Mesenteric fat pad (tissue), 1 donor: ENCODE data around the gene RPA1. TPM values are rescaled to one million over a fixed set of nuclear protein-coding genes. Genes with fewer than 3 reads are reported as not detected.

Source experiments
- DNase-seq: peaks from one replicate; pipeline ENCODE4 v3.0.0-alpha.2; 2020; ENCODE audit warnings: low spot score
- total RNA-seq: library from RNA; stranded (reverse); fragmentation: NEBNext Ultra II Directional; extraction: Animal tissue kit (Norgen Biotek cat#: 25700); gene quantifications from one replicate; pipeline ENCODE4 v1.2.1, GENCODE V29; 2021
- donor health status: DM: yes; HTN: yes; CAD: no.

Gene RPA1
- total RNA-seq, 1 donor from 2014 or later: 79.4 TPM

DNA sequence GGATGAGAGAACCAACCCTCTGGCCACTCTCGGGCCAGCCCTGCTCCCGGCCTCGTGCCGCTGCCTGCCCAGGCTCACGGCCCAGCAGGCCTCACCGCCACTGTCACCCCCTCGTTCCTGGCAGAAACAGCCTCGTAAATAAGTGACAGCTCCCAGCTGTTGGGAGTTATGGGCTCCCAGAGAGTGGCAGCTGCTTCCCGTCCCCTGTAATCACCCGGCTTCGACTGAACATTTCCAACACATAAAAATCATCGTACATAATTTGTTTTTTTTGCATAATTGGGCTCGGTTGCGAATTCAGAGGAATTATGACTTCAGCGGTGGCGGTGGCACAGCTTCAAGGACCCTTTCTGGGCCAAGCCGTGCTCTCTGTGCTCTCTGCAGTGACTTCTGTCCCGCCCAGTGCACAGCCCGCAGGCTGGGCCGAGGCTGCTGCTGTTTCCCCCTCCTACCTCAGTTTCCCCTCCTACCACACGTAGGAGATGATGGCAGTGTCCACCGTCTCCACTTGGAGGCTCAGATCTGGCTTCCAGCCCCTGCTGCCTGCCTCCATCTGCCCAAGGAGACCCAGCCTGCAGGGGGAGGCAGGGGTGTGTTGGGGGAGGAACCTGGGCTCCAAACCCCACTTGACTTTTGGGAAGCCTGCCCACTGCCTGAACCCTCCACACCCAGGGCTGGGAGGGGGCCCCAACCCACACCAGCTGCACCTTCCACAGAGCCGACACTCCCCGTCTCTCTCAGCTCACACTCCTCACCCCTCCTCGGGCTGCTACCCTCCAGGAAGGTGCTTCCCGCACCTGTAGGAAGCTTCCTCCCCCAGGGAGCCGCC, 110.4 kb downstream of the RPA1 start:
- no peak for DNase-seq

DNA sequence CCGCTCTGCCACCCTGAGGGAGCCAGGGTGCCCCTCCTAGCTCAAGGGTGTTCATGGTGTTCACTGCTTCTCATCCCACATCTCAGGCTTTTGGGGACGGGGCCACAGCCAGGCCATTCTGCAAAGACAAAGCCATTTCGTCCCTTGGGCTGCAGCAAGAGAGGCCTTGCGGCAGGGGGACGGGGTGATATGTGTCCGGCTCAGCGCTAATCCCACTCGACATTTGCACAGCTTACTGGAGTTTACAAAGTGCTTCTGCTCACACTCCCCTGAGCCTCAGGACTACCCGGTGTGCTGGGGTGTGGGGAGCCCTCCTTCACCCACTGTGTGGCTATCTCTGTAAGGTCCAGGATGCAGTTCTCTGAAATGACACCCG, 111.0 kb downstream of the RPA1 start:
- no peak for DNase-seq

DNA sequence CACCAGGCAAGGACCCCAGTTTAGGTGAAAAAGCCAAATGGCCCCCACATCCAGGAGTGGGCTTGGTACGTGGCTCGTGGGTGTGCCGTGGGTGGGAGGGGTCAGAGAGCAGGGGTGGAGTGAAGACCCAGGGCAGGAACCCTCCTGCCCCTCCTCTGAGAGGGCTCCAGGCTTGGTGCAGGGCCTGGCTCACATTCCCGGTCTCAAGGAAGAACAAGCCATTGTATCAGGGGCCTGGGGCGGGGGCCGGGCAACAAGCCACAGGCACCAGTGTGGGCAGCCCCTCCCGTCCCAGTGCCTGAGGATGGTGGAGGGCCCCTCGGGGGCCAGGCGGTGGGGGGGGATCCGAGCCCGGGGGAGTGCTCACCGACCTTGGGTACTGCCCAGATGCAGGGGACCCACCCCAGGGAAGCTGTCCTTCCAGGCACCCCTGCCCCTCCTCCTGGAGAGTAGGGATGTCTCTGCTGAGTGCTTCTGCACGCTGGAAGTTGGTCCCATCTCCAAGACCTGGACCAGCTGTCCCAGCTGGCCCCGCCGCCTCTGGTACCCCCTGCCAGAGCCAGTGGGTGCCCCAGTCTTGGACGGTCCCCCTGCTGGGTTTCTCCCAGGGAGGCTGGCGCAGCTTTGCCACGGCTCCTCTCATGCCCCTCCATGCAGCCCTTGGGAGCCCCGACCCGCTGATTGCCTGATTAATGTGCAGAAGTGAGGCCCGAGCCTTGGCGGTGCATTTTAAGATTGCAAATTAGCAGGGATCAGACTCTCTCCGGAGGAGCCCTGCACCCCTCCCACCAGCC, 111.7 kb downstream of the RPA1 start:
- no peak for DNase-seq

DNA sequence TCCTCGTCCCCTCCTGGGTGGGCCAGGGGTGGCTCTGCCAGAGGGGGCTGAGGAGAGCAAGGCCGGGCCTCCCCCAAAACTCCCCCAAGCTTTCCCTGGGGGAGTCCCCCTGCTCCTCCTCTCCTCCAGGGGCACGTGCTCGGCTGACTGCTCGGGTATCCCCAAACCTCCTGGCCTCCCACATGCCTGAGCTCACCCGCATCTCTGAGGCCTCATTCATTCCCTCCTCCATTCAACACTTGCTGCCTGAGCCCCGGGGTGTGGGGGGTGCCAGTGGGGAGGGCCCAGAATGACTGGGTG, 112.2 kb downstream of the RPA1 start:
- DNase-seq: no peak

DNA sequence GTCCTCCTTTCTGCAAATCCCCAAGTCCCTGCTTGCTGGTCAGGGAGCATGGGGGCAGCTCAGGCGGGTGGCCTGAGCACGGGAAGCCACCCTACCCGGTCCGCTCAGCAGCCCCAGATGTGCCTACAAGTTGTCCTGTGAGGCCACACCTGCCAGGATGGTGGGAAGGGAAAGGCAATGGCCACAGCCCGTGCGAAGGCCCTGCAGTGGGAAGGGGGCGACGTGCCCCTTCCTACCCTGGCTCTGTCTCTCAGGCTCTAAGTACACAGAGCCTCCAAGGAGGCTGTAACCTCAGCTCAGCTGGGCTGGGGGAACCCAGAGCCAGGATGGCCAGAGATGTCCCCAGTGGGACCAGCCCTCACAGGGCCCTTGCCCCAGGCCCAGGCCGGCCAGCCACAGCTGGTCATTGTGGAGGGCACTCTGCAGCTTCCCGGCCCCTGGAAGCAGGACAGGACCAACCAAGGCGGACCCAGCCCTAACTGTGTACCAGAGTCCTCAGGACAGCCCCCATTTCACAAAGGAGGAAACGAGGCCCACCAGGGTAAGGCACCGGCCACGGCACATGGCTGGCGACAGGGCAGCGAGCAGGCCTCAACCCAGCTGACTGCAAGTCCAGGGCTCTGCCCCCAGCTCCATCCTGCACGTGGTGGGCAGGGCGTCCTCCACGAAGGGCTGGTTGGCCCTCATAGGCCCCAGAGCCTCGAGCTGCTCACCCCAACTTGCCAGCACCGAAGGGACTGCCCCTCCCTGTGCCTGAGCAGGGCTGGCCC, 113.0 kb downstream of the RPA1 start:
- DNase-seq: no peak

DNA sequence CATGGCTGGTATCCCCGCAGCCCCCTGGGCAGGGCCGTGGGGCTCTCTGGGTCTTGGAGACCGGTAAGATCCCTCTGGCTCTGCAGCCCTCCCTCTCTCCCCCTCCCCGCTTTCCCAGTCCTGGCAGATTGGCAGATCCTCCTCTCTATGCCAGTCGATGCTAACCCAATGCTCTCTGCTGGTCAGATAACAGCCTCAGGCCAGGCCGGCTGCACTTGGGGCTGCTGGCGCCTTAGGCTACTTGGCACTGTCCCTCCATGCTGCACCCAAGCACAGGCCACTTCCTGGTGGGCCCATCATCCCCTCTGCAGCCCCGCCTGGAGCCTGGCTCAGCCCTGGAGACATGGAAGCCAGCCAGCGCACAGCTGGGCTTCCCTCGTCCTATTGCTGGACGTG, 113.6 kb downstream of the RPA1 start:
- DNase-seq: no peak

DNA sequence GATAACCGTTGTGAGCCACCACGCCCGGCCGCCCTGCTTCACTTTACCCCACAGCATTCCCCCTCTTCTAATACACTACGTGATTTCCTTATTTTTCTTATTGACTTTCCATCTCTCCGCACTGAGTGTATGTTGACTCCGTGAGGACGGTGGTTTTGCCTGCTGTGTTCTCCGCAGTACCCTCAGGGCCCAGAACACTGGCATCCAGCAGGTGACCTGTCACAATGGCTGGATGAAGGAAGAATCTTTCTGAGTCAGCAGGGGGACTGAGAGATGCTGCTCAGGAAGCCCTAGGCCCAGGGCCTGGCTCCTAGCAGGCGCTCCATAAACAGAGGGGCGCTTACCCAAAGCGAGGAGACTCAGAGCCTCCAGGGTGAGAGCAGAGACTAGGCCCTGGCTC, 115.8 kb downstream of the RPA1 start:
- no peak for DNase-seq

DNA sequence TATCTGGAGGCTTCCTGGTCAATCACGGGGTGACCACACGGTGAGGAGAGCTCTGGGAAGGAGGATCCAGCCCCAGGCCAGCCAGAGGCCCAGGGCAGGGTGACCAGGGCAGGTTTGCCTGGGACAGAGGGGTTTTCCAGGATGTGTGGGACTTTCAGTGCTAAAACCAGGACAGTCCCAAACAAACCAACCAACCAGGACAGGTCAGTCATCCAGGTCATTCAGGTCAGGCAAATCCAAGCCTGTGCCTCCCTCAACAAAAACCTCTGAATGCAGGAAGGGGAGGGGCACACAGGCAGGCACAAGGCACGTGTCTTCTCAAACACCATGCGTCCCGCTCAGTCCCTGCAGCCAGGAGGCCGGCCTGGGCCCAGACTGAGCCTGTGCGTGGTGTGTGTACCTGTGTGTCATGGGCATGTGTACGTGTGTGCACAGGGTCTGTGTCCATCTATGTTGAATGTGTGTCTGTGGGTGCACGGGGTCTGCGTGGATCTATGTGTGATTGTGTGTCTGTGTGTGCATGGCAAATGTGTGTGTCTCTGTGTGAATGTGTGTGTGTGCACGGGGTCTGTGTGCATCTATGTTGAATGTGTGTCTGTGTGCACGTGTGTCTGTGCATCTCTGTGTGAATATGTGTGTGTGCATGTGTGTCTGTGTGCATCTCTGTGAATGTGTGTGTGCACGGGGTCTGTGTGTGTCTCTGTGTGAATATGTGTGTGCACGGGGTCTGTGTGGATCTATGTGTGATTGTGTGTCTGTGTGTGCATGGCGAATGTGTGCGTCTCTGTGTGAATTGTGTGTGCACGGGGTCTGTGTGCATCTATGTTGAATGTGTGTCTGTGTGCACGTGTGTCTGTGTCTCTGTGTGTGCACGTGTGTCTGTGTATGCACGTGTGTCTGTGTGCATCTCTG, 116.5 kb downstream of the RPA1 start:
- no peak for DNase-seq

DNA sequence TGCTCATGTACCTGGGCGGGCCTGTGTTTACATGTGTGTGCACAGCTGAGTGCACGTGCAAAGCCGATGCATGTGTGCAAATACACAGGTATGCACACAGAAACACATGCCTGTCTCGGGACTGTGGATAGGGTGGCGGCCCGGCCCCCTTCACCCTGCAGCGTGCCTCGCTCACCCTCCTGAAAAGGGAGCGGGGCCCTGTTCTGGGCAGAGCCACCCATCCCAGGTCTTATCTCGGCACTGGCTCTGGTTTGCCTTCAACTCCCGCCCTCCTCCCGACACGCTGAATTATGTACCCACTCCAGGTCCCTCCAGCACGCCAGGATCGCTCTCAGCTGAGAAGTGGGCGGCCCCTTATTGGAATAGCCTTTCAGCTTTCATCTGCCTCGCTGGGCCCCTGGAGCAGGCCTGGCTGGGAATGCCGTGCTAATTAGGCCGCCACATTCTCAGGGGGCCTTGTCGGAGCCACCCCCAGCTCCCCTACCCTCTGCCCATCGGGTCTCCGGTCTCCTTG, 117.5 kb downstream of the RPA1 start:
- no peak for DNase-seq

DNA sequence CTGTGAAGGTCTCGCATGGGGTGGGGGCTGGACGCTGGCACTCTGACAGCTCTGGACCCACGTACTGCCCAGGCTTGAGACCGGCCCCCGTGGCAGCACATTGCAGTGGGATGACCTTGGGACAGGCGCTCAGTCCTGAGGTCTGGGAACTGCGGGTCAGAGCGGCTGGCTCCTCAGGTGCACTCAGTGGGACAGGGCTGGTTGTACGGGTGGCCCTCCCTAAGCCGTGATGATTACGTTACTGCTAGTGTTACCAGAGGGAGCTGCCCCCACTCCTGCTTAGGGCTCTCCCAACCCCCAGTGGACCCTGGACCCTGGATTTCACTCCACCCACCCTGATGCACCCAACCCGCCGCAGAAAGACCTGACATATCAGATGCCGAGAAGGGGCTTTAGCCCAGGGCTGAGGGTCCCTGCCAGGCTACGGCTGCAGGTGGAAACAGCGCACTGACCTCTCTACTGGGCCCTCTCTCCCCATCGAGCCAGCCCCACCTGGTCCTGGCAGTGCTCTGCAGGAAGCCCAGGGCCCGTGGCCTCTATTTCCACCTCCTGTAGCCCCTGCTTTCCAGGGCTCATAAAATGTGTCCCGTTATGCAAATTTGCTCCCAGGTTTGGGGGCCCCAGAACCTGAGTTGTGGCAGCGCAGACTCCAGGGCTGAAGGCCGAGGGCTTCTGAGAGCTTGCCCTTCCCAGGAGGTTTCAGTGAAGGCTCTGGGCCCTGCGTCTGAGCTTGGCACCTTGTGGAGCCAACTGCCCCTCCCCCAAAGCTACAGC, 118.1 kb downstream of the RPA1 start:
- DNase-seq: no peak

DNA sequence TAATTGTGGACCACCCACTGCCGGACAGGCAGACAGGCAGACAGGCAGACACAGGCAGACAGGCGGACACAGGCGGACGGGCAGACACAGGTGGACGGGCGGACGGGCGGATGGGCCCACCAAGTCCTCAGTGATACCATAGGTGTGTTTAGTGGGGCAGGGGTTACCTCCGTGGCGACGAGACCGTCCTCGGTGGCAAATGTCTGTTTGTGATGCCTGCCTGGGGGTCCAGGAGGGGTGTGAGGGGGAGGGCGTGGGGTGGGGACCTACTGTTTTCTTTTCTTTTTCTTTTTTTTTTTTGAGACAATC, 118.7 kb downstream of the RPA1 start:
- no peak for DNase-seq

Other genes with a start within 250 kb of the RPA1 start
- 31.4 TPM for gene SLC43A2, start 201.2 kb upstream of the RPA1 start, total RNA-seq
- 25.7 TPM for gene SCARF1, start 184.3 kb upstream of the RPA1 start, total RNA-seq
- gene RILP, start 180.1 kb upstream of the RPA1 start, total RNA-seq: 31.4 TPM
- gene PRPF8, start 145.1 kb upstream of the RPA1 start, total RNA-seq: 225 TPM
- 30.1 TPM for gene TLCD2, start 119.6 kb upstream of the RPA1 start, total RNA-seq
- 47.4 TPM for gene WDR81, start 105.3 kb upstream of the RPA1 start, total RNA-seq
- 29.3 TPM for gene SERPINF2, start 87.1 kb upstream of the RPA1 start, total RNA-seq
- gene SERPINF1, start 67.9 kb upstream of the RPA1 start, total RNA-seq: 1,175 TPM
- gene SMYD4, start 103 bp upstream of the RPA1 start, total RNA-seq: 23.6 TPM
- 11.2 TPM for gene RTN4RL1, start 195.3 kb downstream of the RPA1 start, total RNA-seq
- 35.6 TPM for gene DPH1, start 200.1 kb downstream of the RPA1 start, total RNA-seq
- gene OVCA2, start 212.0 kb downstream of the RPA1 start, total RNA-seq: 23.6 TPM
- gene HIC1, start 225.1 kb downstream of the RPA1 start, total RNA-seq: 34.4 TPM